ENCODE measurements around the gene CERS1. TPM values are rescaled to one million over a fixed set of nuclear protein-coding genes. Genes with fewer than 3 reads are reported as not detected.

CERS1 gene
- total and polyA plus RNA-seq, 2 experiments from 2014 or later, result 0.38 to 0.54 TPM

DNA sequence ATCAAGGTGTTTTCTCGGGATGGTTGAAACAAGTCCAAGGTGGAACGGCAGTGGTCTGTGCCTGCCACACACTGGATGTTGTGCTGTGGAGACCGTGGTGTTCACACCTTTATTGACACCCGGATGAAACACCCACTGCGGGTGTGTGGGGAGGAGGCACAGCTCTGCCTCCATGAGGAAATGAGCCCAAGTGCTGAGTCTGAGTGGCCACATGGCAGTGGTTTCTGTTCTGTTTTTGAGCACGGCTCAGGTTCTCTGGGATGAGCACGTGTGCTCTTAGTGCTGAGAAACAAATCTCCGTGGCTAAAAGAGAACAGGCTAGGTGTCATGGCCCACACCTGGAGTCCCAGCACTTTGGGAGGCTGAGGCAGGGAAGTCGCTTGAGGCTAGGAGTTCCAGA is 34.7 kb downstream of the CERS1 start:
- no peak overlapping the region for H2AFZ ChIP-seq
- no peak overlapping the region for H3K27ac ChIP-seq
- H3K36me3 ChIP-seq (ENCODE audit: low read depth), result peaks cover 55% of the 10 kb centered on the region; the same call in 1 of the 2 replicates
- no peak for DNase-seq
- H4K20me1 ChIP-seq (ENCODE audit: insufficient read depth), result no peaks in the 10 kb centered on the region
- in situ Hi-C loops (cut with MboI), result no loop called here
- H3K9me3 ChIP-seq (ENCODE audit: low read depth), result no peaks in the 10 kb centered on the region
- no peak overlapping the region for H3K9ac ChIP-seq
- WGBS, 2 experiments (ENCODE audit: low coverage in 1 of 2, low lambda C conversion rate in 2 of 2, missing lambda C conversion rate in 2 of 2), result 89 to 90% methylated on average over 9 of the region's 9 CpGs
- H3K27me3 ChIP-seq (replicated peaks; ENCODE audit: insufficient read depth), result no peaks in the 10 kb centered on the region
- 0 out of 2 replicates have a peak, but pooled peaks cover 4% of the 10 kb centered on the region for H3F3A ChIP-seq (ENCODE audit: insufficient read depth)
- no peaks in the 10 kb centered on the region for H3K9me2 ChIP-seq (ENCODE audit: insufficient read depth)
- TF ChIP-seq EZH2 (IDR thresholded peaks at IDR 0.05; ENCODE audit: insufficient read depth, poor library complexity, severe bottlenecking) (no peak), EZH2phosphoT487 (IDR thresholded peaks at IDR 0.05; ENCODE audit: insufficient read depth, low read depth) (no peak)
- H3K79me2 ChIP-seq (ENCODE audit: insufficient read depth), result peaks cover 47% of the 10 kb centered on the region
- no peaks in the 10 kb centered on the region for H3K4me1 ChIP-seq (ENCODE audit: insufficient read depth)
- no peak overlapping the region for H3K4me2 ChIP-seq (ENCODE audit: unreplicated experiment)
- no peak overlapping the region for H3K4me3 ChIP-seq

DNA sequence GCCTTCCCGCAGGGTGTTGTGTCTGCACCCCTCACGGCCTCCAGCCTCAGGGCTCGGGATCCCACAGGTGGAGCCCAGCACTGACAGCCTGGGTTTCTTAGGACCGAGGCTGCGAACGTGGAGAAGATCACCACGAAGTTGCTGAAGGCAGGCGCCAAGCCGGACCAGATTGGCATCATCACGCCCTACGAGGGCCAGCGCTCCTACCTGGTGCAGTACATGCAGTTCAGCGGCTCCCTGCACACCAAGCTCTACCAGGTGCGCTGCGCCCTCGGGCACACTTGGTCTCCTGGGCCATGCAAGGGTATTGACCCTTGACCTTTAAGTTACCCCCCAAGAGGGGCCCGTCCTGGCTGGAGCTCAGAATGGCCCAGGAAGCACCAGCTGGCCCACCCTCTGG is 35.2 kb downstream of the CERS1 start:
- Histone ChIP-seq H3K4me2 (ENCODE audit: unreplicated experiment) (no peak overlapping the region), H3K9ac (no peak overlapping the region), H2AFZ (no peak overlapping the region), H3K27me3 (replicated peaks; ENCODE audit: insufficient read depth) (no peaks in the 10 kb centered on the region), H4K20me1 (ENCODE audit: insufficient read depth) (no peaks in the 10 kb centered on the region), H3K36me3 (ENCODE audit: low read depth) (peaks cover 52% of the 10 kb centered on the region; the same call in 1 of the 2 replicates), H3K4me1 (ENCODE audit: insufficient read depth) (no peaks in the 10 kb centered on the region), H3K79me2 (ENCODE audit: insufficient read depth) (peaks cover 49% of the 10 kb centered on the region), H3F3A (ENCODE audit: insufficient read depth) (0 out of 2 replicates have a peak, but pooled peaks cover 4% of the 10 kb centered on the region), H3K27ac (no peak overlapping the region), H3K9me3 (ENCODE audit: low read depth) (no peaks in the 10 kb centered on the region), H3K9me2 (ENCODE audit: insufficient read depth) (no peaks in the 10 kb centered on the region), H3K4me3 (no peak overlapping the region)
- 89 to 92% methylated on average over 17 of the region's 17 CpGs for WGBS, 2 experiments (ENCODE audit: low coverage in 1 of 2, low lambda C conversion rate in 2 of 2, missing lambda C conversion rate in 2 of 2)
- no peak for TF ChIP-seq EZH2 (IDR thresholded peaks at IDR 0.05; ENCODE audit: insufficient read depth, poor library complexity, severe bottlenecking)
- TF ChIP-seq EZH2phosphoT487 (IDR thresholded peaks at IDR 0.05; ENCODE audit: insufficient read depth, low read depth), result no peak
- DNase-seq, result no peak
- in situ Hi-C loops (cut with MboI), result no loop called here

- no peak for DNase-seq
- in situ Hi-C loops (cut with MboI), result no loop called here
- no peaks in the 10 kb centered on the region for H3K9me2 ChIP-seq (ENCODE audit: insufficient read depth)
- peaks cover 48% of the 10 kb centered on the region; the same call in 1 of the 2 replicates for H3K36me3 ChIP-seq (ENCODE audit: low read depth)
- TF ChIP-seq EZH2 (IDR thresholded peaks at IDR 0.05; ENCODE audit: insufficient read depth, poor library complexity, severe bottlenecking) (no peak), EZH2phosphoT487 (IDR thresholded peaks at IDR 0.05; ENCODE audit: insufficient read depth, low read depth) (no peak)
- no peak overlapping the region for H3K4me2 ChIP-seq (ENCODE audit: unreplicated experiment)
- 0 out of 2 replicates have a peak, but pooled peaks cover 4% of the 10 kb centered on the region for H3F3A ChIP-seq (ENCODE audit: insufficient read depth)
- no peaks in the 10 kb centered on the region for H4K20me1 ChIP-seq (ENCODE audit: insufficient read depth)
- H3K4me1 ChIP-seq (ENCODE audit: insufficient read depth), result no peaks in the 10 kb centered on the region
- 82 to 86% methylated on average over 11 of the region's 11 CpGs for WGBS, 2 experiments (ENCODE audit: low coverage in 1 of 2, low lambda C conversion rate in 2 of 2, missing lambda C conversion rate in 2 of 2)
- no peaks in the 10 kb centered on the region for H3K9me3 ChIP-seq (ENCODE audit: low read depth)
- H3K9ac ChIP-seq, result no peak overlapping the region
- H3K4me3 ChIP-seq, result no peak overlapping the region
- no peak overlapping the region for H3K27ac ChIP-seq
- no peak overlapping the region for H2AFZ ChIP-seq
- H3K79me2 ChIP-seq (ENCODE audit: insufficient read depth), result peaks cover 53% of the 10 kb centered on the region
- no peaks in the 10 kb centered on the region for H3K27me3 ChIP-seq (replicated peaks; ENCODE audit: insufficient read depth)
Observed at GRCh38 chr19:18860302-18860700, 35.7 kb downstream of the CERS1 start.

DNA sequence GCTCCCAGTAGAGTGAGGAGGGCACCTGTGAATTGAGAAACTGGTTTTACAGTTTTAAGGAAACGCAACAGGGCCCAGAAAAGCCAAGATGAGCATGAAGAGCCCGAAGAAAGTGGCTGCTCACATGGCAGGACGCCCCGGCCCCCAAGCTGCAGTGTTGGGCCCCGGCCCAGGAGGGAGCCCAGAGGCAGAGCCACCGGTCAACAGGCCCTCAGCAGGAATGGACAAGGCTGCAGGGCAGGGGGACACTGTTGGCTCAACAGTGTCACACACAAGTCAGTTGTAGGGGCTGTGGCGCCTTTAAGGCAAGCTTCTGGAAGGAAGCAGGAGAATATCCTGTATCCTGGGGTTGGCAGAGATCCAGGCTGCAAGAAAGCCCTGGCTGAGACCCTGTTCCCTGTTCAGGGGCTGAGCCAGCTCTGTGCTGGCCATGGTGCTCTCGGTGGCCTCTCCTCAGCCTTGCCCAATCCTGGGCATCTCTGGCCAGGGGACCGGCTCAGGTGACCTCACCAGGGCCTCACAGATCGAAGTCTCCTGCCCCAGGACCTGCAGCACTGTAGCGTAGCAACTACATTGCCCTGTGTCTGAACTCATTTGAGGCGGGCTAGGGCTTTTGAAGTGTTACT is 36.2 kb downstream of the CERS1 start:
- Histone ChIP-seq H4K20me1 (ENCODE audit: insufficient read depth) (no peaks in the 10 kb centered on the region), H3K4me3 (no peak overlapping the region), H3F3A (ENCODE audit: insufficient read depth) (0 out of 2 replicates have a peak, but pooled peaks cover 4% of the 10 kb centered on the region), H2AFZ (no peak overlapping the region), H3K27ac (no peak overlapping the region), H3K4me2 (ENCODE audit: unreplicated experiment) (no peak overlapping the region), H3K4me1 (ENCODE audit: insufficient read depth) (no peaks in the 10 kb centered on the region), H3K79me2 (ENCODE audit: insufficient read depth) (peaks cover 58% of the 10 kb centered on the region), H3K9ac (no peak overlapping the region), H3K27me3 (replicated peaks; ENCODE audit: insufficient read depth) (no peaks in the 10 kb centered on the region), H3K9me3 (ENCODE audit: low read depth) (no peaks in the 10 kb centered on the region), H3K36me3 (ENCODE audit: low read depth) (peaks cover 45% of the 10 kb centered on the region; the same call in 1 of the 2 replicates), H3K9me2 (ENCODE audit: insufficient read depth) (no peaks in the 10 kb centered on the region)
- WGBS, 2 experiments (ENCODE audit: low coverage in 1 of 2, low lambda C conversion rate in 2 of 2, missing lambda C conversion rate in 2 of 2), result 78 to 81% methylated on average over 12 of the region's 12 CpGs
- no peak for TF ChIP-seq EZH2 (IDR thresholded peaks at IDR 0.05; ENCODE audit: insufficient read depth, poor library complexity, severe bottlenecking)
- TF ChIP-seq EZH2phosphoT487 (IDR thresholded peaks at IDR 0.05; ENCODE audit: insufficient read depth, low read depth), result no peak
- in situ Hi-C loops (cut with MboI), result no loop called here
- DNase-seq, result no peak
